RWPE2 (cell line): ENCODE data around the gene ASB10.
A peak's percentile ranks its signal among the peaks of the same experiment; 100 is the strongest.

ENCODE experiments used
- ATAC-seq: fragments of 200-7000 bp; cut with Tn5 transposase; 3 replicates; pipeline ENCODE4 v1.9.1; 2021; ENCODE audit warnings: low read depth
- DNase-seq: peaks from one replicate; pipeline ENCODE4 v3.0.0-alpha.2; 2020; ENCODE audit warnings: low spot score
- H3K27ac ChIP-seq: fragments of 450-650 bp; 2 replicates; pipeline ENCODE4 v1.5.1; 2017; ENCODE audit warnings: mild to moderate bottlenecking; ENCODE audit not compliant: poor library complexity, severe bottlenecking
- H3K27me3 ChIP-seq: fragments of 250-450 bp; sonication (Bioruptor Pico); 2 replicates; pipeline ENCODE4 v1.5.1; 2021; ENCODE audit warnings: mild to moderate bottlenecking, moderate library complexity; ENCODE audit not compliant: insufficient read depth, poor library complexity, severe bottlenecking
- H3K36me3 ChIP-seq: fragments of 250-450 bp; sonication (Bioruptor Pico); 2 replicates; pipeline ENCODE4 v1.5.1; 2020; ENCODE audit warnings: low read depth, mild to moderate bottlenecking, moderate library complexity
- H3K4me1 ChIP-seq: fragments of 250-450 bp; sonication (Bioruptor Pico); 2 replicates; pipeline ENCODE4 v1.5.1; 2021; ENCODE audit warnings: mild to moderate bottlenecking, moderate library complexity; ENCODE audit not compliant: insufficient read depth, poor library complexity, severe bottlenecking
- H3K4me3 ChIP-seq: fragments of 250-450 bp; sonication (Bioruptor Pico); 2 replicates; pipeline ENCODE4 v1.5.1; 2021; ENCODE audit warnings: mild to moderate bottlenecking, moderate library complexity; ENCODE audit not compliant: severe bottlenecking
- H3K9me3 ChIP-seq: fragments of 250-450 bp; sonication (Bioruptor Pico); 2 replicates; pipeline ENCODE4 v1.5.1; 2021; ENCODE audit warnings: mild to moderate bottlenecking, moderate library complexity; ENCODE audit not compliant: severe bottlenecking
- TF ChIP-seq, protein P1 (sequence below): fragments of 450-650 bp; IDR thresholded peaks from one replicate; pipeline ENCODE4 v1.5.1; 2017; ENCODE audit warnings: mild to moderate bottlenecking, moderate library complexity; ENCODE audit not compliant: poor library complexity, severe bottlenecking

ASB10 gene

DNA sequence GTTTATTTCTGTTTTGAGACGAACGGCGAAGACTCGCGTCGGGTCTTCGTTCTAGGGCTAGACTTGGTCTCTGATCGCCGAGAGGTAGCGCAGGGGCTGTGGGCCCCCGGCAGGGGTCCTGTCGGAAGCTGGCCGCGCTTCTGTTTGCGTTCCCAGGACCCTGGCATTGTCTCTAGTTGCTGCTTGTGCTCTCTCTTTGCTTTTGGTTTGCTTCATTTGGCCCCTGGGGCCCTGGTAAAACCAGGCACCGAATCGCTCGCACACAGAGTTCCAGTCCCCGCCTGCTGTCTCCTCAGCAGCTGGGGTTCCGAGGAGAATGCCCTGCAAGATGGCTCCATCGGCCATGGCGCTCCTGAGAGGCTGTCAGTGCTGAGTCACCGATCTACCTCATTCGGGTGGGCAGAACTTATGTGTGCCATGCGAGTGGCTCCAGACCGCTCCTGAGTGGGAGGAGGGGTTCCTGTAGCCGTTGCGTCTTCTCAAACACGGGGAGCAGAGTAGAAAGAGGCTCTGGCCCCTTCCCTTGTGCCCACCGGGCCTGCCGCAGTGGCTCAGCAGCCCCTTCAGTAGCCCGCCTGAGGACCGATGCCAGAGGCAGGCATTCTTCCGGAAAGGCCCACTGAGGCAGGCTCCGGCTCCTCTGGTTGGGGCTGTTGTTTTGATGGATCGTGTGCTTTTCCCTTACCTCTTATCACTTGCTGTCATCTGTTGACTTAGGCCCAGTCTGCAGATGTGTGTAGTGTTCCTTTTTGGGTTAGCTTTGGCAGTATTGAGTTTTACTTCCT, 46.1 kb upstream of the ASB10 start:
- Histone ChIP-seq H3K27ac (peak overlapping the region; percentile 61), H3K36me3 (peaks cover 37% of the 10 kb centered on the region), H3K4me3 (peak overlapping the region; percentile 88), H3K4me1 (no peaks in the 10 kb centered on the region), H3K27me3 (no peaks in the 10 kb centered on the region), H3K9me3 (no peaks in the 10 kb centered on the region)
- TF ChIP-seq, protein P1, sequence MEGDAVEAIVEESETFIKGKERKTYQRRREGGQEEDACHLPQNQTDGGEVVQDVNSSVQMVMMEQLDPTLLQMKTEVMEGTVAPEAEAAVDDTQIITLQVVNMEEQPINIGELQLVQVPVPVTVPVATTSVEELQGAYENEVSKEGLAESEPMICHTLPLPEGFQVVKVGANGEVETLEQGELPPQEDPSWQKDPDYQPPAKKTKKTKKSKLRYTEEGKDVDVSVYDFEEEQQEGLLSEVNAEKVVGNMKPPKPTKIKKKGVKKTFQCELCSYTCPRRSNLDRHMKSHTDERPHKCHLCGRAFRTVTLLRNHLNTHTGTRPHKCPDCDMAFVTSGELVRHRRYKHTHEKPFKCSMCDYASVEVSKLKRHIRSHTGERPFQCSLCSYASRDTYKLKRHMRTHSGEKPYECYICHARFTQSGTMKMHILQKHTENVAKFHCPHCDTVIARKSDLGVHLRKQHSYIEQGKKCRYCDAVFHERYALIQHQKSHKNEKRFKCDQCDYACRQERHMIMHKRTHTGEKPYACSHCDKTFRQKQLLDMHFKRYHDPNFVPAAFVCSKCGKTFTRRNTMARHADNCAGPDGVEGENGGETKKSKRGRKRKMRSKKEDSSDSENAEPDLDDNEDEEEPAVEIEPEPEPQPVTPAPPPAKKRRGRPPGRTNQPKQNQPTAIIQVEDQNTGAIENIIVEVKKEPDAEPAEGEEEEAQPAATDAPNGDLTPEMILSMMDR, result no peak
- DNase-seq (no peak), ATAC-seq (peak; percentile 81)

DNA sequence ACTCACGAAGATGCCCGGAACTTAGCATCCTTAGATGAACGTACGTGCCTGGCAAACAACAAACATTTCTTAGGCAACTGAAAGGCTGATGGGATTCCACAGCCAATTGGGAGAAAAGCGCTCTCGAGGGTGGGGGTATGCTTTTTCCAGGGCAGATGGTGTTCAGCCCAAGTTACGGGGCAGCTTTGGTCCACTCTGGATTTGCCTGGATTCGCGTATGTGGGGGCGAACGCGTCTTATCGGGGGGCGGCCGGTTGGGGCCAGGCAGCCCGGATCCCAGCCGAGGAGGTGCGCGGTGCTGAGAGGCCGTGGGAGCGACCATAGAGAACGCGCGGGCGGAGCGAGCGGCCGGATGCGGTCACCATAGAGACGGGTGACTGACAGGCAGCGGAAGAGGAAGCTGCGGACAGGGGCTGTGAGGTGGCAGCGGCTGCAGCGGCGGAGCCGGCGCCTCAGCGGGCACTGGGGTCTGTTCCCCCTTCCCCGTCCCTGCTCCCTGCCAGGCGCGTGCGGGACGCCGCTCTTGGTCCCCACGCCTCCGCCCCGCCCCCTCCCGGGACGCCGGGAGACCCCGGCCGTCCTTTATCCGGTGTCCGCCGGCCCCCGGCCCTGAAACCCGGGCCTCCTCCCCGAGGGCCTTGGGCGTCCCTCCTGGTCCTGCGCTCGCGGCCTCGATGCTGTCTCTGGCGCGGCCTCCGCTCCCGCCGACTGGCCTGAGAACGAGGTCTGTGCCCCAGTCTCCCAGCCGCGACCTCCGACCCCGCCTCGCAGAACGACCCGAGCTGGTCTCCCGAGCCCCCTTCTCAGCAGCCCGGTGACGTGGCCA, 45.3 kb upstream of the ASB10 start, which contains the start of gene CHPF2:
TSS of gene CHPF2 (plus strand) at position 393 of the 826 bp plus-strand sequence. CDS start 1,529 bp downstream, outside the sequence.
- TF ChIP-seq, protein P1, result no peak
- ATAC-seq (peak; percentile 94), DNase-seq (peak; percentile 90)
- Histone ChIP-seq H3K27me3 (no peaks in the 10 kb centered on the region), H3K9me3 (no peaks in the 10 kb centered on the region), H3K36me3 (peaks cover 37% of the 10 kb centered on the region), H3K4me1 (no peaks in the 10 kb centered on the region), H3K4me3 (peak within 1 kb of the TSS; percentile 88), H3K27ac (peak within 1 kb of the TSS; percentile 61)

DNA sequence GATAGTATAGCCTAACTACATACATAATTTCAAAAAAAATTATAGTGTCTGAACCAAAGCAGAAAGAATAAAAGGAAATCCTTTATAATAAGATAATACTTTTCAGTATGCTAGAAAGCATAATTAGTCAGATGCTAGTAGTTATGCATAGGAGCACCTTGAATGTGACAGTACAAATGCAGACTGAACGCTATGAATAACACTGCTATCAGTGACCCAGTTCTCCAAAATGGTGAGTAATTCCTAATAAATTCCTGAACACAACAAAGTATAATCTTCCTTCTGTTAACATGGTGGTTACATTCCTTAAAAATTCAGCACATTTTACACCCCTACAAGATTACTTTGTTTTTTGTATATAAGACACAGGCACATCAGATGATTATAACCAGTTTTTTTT, 44.0 kb upstream of the ASB10 start:
- DNase-seq, result no peak
- no peak overlapping the region for H3K4me3 ChIP-seq
- no peaks in the 10 kb centered on the region for H3K27me3 ChIP-seq
- H3K9me3 ChIP-seq, result no peaks in the 10 kb centered on the region
- TF ChIP-seq, protein P1, result no peak
- no peak for ATAC-seq
- H3K36me3 ChIP-seq, result peaks cover 29% of the 10 kb centered on the region
- H3K4me1 ChIP-seq, result peaks cover under 1% of the 10 kb centered on the region
- H3K27ac ChIP-seq, result no peak overlapping the region

DNA sequence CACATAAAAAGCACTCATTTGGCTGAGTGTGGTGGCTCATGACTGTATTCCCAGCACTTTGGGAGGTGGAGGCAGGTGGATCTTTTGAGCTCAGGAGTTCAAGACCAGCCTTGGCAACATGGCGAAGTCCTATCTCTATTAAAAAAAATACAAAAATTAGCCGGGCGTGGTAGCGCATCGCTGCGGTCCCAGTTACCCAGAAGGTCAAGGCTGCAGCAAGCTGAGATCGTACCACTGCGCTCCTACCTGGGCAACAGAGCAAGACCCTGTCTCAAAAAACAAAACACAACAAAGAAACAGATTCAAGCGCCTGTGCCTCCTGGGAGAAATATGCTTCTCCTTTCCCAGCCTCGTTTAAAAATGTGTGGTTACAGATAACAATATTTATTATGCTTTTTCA, 42.2 kb upstream of the ASB10 start:
- no peak overlapping the region for H3K27ac ChIP-seq
- no peak for DNase-seq
- no peak for ATAC-seq
- peaks cover 28% of the 10 kb centered on the region for H3K36me3 ChIP-seq
- H3K27me3 ChIP-seq, result no peaks in the 10 kb centered on the region
- TF ChIP-seq, protein P1, result no peak
- H3K9me3 ChIP-seq, result no peaks in the 10 kb centered on the region
- no peak overlapping the region for H3K4me3 ChIP-seq
- peaks cover 7% of the 10 kb centered on the region for H3K4me1 ChIP-seq
